Activated naive CD4-positive, alpha-beta T cell treated with anti-CD3 and anti-CD28 coated beads for 36 hours (primary cell): ENCODE data around the gene ULBP2. TPM values are rescaled to one million over a fixed set of nuclear protein-coding genes. Genes with fewer than 3 reads are reported as not detected.
"Not testable (repeated sequence)": the region's sequence is repeated elsewhere in the genome, so short reads cannot be mapped to it uniquely, and the experiment has no call there.

ENCODE experiments used
- CTCF ChIA-PET: fragments of 350-600 bp; sonication (Branson Sonifier 250); formaldehyde crosslinking; loops from one replicate; lab custom pipeline; 2021; ENCODE audit warnings: antibody characterized with exemption; lab: Charles Lee
- DNase-seq: peaks from one replicate; pipeline ENCODE4 v3.0.0-alpha.2; 2020
- H3K27ac Mint-ChIP-seq: one replicate; pipeline ENCODE4 v1.8.0; 2021; ENCODE audit warnings: mild to moderate bottlenecking, mixed read lengths
- H3K27me3 Mint-ChIP-seq: one replicate; pipeline ENCODE4 v1.8.0; 2021; ENCODE audit warnings: low read depth, mixed read lengths
- H3K36me3 Mint-ChIP-seq: one replicate; pipeline ENCODE4 v1.8.0; 2021; ENCODE audit warnings: low read depth, mixed read lengths
- H3K4me1 Mint-ChIP-seq: one replicate; pipeline ENCODE4 v1.8.0; 2021; ENCODE audit warnings: low read depth, mixed read lengths
- H3K4me3 Mint-ChIP-seq: one replicate; pipeline ENCODE4 v1.8.0; 2021; ENCODE audit warnings: mild to moderate bottlenecking, moderate library complexity, mixed read lengths
- H3K9me3 Mint-ChIP-seq: one replicate; pipeline ENCODE4 v1.8.0; 2021; ENCODE audit warnings: mixed read lengths
- intact Hi-C: fragments of 100-400 bp; cut with micrococcal nuclease; formaldehyde crosslinking; loops from one replicate; pipeline ENCODE4 v1.15.1; 2023
- total RNA-seq, 2 experiments: library from RNA; stranded (reverse); gene quantifications; one replicate each; pipeline ENCODE4 v1.2.3, GENCODE V29; 2021

ULBP2 gene
- total RNA-seq, 2 experiments from 2014 or later = 0.69 to 1.4 TPM

DNA sequence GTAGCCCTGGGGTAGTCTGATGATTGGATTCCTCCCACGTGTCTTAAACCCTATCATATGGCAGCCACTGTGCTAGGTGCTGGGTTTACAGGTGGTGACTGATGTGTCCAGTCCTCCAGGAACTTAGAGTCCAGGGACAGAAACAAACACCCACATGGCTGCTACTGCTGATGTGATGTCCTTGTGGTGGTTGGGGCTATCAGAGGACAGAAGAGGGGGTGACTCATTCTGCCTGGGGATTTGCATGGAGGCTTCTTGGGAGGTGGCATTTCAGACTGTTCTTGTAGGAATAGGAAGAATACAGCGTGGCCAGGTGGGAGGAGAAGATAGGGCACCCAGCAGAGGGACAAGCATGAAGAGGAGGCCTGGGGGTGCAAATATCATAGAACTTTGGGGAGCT is 28.7 kb upstream of the ULBP2 start:
- no peaks in the 10 kb centered on the region for H3K4me1 Mint-ChIP-seq
- no peak for DNase-seq
- no peak overlapping the region for H3K27ac Mint-ChIP-seq
- peaks cover 10% of the 10 kb centered on the region for H3K9me3 Mint-ChIP-seq
- H3K4me3 Mint-ChIP-seq = no peak overlapping the region
- intact Hi-C loops = no loop called here
- no peaks in the 10 kb centered on the region for H3K36me3 Mint-ChIP-seq
- peaks cover 2% of the 10 kb centered on the region for H3K27me3 Mint-ChIP-seq
- CTCF ChIA-PET = no interaction called here

DNA sequence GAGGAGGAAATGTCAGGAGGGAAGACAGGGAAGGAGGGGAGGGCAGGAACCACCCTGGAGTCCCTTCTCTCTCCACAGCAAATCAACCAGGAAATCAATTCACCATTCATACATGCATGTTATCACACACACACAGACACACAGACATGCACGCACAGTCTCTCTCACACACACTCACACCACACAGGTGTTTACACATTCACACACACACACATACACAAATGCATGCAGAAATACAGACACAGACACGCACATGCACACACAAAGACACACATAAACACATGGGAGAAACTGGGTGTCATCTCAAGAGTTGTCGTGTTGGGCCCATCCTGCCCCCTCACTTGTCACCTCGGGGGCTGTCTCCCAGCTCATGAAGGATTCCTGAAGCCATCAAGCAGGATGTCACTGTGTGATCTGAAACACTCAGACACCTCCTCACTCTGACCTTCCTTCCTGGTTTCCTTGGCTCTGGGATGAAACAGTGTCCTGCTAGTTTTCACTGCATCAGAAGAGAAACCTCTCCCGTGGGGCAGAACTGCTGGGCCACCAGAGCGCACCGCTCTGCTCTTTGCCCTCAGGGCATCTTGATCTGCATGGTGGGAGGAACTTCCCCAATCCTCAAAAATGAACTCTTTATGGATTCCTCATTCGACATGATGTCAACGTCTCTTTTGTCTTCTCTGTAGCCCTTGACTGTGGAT is 28.1 kb upstream of the ULBP2 start:
- CTCF ChIA-PET = interaction anchor here (0.6 kb wide), 1 partner anchor 62 kb away, joined by 3 read pairs; no protein-coding TSS in a partner anchor
- Mint-ChIP-seq H3K4me3 (no peak overlapping the region), H3K27ac (no peak overlapping the region), H3K9me3 (peaks cover 6% of the 10 kb centered on the region), H3K4me1 (no peaks in the 10 kb centered on the region), H3K36me3 (no peaks in the 10 kb centered on the region), H3K27me3 (peaks cover 2% of the 10 kb centered on the region)
- intact Hi-C loops = no loop called here
- DNase-seq = no peak

DNA sequence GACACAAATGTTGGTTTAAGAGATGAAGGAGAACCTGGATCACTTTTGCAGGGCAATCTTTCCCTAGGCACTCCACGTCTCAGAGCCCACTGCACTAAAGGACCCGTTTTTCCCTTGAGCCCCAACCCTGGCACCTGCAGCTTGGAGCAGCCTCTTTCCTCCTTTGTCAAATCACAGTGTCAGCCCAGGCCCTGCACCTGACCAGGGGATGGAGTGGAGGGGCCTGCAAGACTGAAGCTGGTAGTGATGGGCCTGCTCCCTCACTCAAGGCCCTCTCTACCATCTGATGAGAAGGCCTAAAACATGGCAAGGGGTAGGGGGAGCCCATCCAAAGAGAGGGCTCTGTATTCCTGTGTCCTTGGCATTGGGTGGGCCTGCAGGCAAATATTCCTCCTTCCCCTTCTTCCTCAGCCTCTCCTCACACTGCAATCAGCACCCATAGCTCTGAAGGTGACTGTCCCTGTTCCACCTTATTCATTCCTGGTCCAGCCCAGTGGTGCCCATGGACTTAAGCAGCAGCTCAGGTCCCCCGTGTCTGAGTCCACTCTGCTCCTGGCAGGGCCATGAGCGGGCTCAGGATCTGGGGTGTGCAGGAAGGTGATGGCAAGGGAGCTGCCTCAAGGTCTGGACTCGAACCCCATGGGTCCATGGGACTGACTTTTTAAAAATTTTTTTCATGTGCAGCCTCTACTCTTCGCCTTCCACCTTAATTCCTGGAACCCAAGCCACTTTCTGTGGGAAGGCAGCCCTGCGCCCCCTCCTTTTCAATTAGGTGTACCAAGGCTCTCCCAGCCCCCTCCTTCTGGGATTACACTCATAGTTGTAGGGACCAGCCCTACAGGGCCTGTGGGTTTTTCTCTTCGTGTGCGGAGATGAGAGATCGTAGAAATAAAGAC is 25.6 kb upstream of the ULBP2 start:
- Mint-ChIP-seq H3K27ac (no peak overlapping the region), H3K4me1 (no peaks in the 10 kb centered on the region), H3K27me3 (peaks cover 8% of the 10 kb centered on the region), H3K9me3 (no peaks in the 10 kb centered on the region), H3K4me3 (no peak overlapping the region), H3K36me3 (no peaks in the 10 kb centered on the region)
- no peak for DNase-seq
- intact Hi-C loops = no loop called here
- CTCF ChIA-PET = no interaction called here

DNA sequence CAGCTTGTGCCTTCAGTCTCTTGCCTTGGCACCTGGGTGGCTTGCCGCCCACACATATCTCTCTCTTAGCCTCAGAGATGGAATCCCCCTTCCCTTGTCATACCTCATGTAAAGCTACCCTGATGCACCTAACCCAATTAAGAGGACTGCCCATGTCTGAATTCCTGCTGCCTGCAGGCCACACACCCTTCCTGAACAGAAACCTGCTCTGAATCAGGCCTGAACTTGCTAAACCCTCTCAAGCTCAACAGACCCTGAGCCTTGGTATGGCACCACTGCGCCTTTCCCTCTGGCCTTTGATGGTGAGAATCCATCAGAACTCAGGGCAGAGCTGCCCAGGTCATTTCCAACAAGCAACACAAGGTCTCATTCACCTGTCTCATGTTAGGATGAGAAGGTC is 24.1 kb upstream of the ULBP2 start:
- no peak for DNase-seq
- intact Hi-C loops = no loop called here
- no peak overlapping the region for H3K4me3 Mint-ChIP-seq
- H3K27ac Mint-ChIP-seq = no peak overlapping the region
- no peaks in the 10 kb centered on the region for H3K9me3 Mint-ChIP-seq
- H3K4me1 Mint-ChIP-seq = peaks cover 2% of the 10 kb centered on the region
- CTCF ChIA-PET = no interaction called here
- no peaks in the 10 kb centered on the region for H3K36me3 Mint-ChIP-seq
- H3K27me3 Mint-ChIP-seq = peaks cover 18% of the 10 kb centered on the region

DNA sequence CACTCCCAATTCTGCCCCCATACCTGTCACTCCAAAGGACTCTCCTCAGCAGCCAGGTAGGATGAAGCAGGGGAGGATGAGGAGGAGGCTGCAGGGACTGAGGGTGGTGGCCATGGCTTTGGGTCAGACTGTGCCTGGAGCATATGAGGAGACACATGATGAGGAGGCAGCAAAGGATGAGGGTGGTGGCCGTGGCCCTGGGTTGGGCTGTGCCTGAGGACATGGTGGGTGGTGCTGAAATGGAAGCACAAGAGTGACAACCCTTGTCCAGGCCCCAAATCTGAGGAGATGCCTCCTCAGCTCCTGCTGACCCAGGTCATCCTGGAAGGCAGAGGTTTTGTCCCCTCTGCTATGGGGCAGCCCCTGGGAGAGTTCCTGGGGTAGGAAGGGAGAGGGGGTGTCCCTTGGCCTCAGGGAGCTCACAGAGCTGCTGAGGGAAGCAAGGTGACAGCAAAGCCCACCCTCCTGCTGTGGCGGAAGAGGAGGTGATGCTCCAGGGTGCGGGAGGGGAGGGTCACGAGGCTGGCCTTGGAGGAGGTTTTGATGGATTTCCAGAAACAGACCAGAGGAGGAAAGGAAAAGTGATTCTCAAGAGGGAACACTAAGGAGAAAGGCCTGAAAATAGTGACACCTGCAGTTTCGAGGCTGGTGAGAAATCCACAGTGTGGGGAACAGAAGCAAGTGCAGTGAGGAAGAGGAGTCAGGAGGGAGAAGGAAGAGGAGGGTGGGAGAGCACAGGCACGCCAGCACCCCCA is 23.5 kb upstream of the ULBP2 start:
- no peaks in the 10 kb centered on the region for H3K9me3 Mint-ChIP-seq
- H3K36me3 Mint-ChIP-seq = no peaks in the 10 kb centered on the region
- H3K4me3 Mint-ChIP-seq = no peak overlapping the region
- no peak overlapping the region for H3K27ac Mint-ChIP-seq
- H3K27me3 Mint-ChIP-seq = peaks cover 24% of the 10 kb centered on the region
- intact Hi-C loops = no loop called here
- peaks cover 8% of the 10 kb centered on the region for H3K4me1 Mint-ChIP-seq
- DNase-seq = no peak
- CTCF ChIA-PET = interaction anchor here (0.6 kb wide), 1 partner anchor 14 kb away, joined by 6 read pairs; no protein-coding TSS in a partner anchor

DNA sequence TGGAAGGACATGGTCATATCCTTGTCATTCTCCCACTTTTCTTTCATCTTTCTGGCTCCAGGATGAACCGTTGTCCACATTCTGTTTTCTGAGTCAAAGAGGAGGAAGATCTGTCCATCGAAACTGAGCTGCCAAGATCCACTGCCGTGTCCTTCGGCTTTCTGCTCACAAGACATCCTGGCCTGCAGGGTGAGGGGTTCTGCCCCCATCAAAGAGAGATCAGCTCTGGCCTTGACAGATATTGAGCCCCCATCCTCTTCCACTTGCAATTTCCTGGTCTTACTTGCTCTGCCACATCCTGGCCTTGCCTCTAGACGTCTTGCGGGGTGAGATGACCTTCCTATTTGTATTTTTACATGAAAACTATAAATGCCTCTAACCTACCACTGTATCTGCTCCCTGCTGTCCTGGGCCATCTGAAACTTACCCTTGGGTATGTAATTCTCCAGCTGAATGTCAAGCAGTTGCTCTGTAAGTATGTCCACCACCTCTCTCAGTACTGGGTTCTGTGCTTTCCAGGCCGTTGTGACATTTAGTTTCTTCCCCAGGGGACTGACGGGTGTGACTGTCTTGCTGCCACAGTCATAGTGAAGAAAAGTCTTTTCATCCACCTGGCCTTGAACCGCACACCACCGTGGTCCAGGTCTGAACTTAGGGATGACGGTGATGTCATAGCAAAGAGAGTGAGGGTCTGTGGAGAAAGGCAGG is 22.5 kb upstream of the ULBP2 start:
- intact Hi-C loops, H3K27ac Mint-ChIP-seq, DNase-seq, H3K4me1 Mint-ChIP-seq, H3K4me3 Mint-ChIP-seq, CTCF ChIA-PET, H3K36me3 Mint-ChIP-seq, H3K9me3 Mint-ChIP-seq: not testable (repeated sequence)
- peaks cover 31% of the 10 kb centered on the region for H3K27me3 Mint-ChIP-seq

DNA sequence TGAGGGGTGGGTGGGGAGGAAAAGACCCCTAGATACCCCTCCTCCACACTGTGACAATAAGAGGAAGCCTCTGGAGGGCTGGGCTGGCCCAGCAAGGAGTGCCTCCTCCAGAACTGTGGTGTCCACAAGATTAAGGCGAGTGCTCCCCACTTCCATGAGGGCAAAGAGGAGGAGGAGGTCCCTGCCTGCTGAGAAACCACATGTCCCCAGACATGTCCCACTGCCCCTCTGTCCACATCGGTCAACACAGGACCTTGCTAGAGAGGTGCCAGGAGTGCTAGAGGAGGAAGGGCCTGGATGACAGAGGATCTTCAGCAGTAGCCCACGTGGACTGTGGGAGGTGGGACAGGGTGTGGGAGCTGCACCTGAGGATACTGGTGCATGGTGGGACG is 22.0 kb upstream of the ULBP2 start:
- CTCF ChIA-PET = no interaction called here
- intact Hi-C loops = loop anchor here (10.0 kb wide), 1 partner anchor 275 kb away; the partner anchor contains the start of gene KATNA1

DNA sequence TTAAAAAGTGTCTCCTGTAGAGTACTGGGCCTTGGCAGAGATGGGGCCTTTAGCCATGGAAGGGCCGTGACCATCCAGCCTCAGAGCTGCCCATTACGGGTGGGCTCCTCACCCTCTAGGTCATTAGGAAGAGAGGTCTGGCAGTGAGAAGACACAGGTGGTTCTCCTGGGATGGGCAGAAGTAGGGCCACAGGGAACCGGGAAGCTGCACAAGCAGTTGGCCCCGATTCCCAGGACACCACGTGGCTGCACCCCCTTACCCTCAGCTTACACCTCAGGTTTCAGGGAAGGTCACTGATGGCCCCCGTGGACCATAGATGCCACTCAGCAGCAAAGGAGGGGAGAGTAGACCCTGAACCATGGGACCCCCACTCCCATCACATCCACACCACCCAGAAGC is 20.5 kb upstream of the ULBP2 start:
- CTCF ChIA-PET = interaction anchor here (0.5 kb wide), 1 partner anchor 43 kb away, joined by 3 read pairs; no protein-coding TSS in a partner anchor
- intact Hi-C loops = loop anchor here (10.0 kb wide), 1 partner anchor 277 kb away; the partner anchor contains the start of gene KATNA1
- no peak overlapping the region for H3K4me3 Mint-ChIP-seq

More for the DNA sequence above, 22.0 kb upstream of the ULBP2 start:
- H3K36me3 Mint-ChIP-seq = no peaks in the 10 kb centered on the region
- H3K27me3 Mint-ChIP-seq = peaks cover 36% of the 10 kb centered on the region
- H3K4me3 Mint-ChIP-seq = no peak overlapping the region
- peaks cover 8% of the 10 kb centered on the region for H3K4me1 Mint-ChIP-seq
- no peaks in the 10 kb centered on the region for H3K9me3 Mint-ChIP-seq
- H3K27ac Mint-ChIP-seq = no peak overlapping the region
- DNase-seq = no peak

DNA sequence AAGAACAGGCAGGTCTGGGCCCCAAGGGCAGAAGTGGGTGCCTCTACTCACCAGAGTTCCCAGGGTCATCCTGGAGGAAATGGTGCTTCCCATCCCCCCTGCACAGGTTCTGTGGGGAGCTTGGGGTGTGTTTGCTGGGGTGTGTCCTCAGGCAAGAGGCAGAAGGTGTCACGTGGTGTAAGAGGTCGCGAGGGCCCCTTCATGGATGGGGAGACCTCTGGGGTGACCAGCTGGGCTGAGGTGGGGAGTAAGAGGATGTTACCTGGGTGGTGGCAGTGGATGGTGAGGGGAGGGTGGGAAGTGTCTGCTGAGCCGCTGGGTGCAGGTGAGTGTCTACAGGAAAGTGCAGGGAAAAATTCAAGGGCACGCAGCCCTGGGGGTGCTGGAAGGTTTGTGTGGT is 19.7 kb upstream of the ULBP2 start:
- H3K27me3 Mint-ChIP-seq = peaks cover 48% of the 10 kb centered on the region
- CTCF ChIA-PET = interaction anchor here (1.1 to 1.2 kb wide), 2 partner anchors 86 to 88 kb away, joined by 3 to 4 read pairs; no protein-coding TSS in a partner anchor
- H3K9me3 Mint-ChIP-seq, H3K36me3 Mint-ChIP-seq, H3K4me3 Mint-ChIP-seq, DNase-seq, H3K27ac Mint-ChIP-seq: not testable (repeated sequence)
- intact Hi-C loops = loop anchor here (2.0 to 10.0 kb wide), 3 partner anchors 203 to 357 kb away; partner anchors contain the start of genes KATNA1 and LATS1
- peaks cover 15% of the 10 kb centered on the region for H3K4me1 Mint-ChIP-seq

More for the DNA sequence above, 20.5 kb upstream of the ULBP2 start:
- H3K27me3 Mint-ChIP-seq = peaks cover 48% of the 10 kb centered on the region
- H3K4me1 Mint-ChIP-seq = peaks cover 15% of the 10 kb centered on the region
- H3K9me3 Mint-ChIP-seq = no peaks in the 10 kb centered on the region
- no peaks in the 10 kb centered on the region for H3K36me3 Mint-ChIP-seq
- no peak overlapping the region for H3K27ac Mint-ChIP-seq
- DNase-seq = no peak

DNA sequence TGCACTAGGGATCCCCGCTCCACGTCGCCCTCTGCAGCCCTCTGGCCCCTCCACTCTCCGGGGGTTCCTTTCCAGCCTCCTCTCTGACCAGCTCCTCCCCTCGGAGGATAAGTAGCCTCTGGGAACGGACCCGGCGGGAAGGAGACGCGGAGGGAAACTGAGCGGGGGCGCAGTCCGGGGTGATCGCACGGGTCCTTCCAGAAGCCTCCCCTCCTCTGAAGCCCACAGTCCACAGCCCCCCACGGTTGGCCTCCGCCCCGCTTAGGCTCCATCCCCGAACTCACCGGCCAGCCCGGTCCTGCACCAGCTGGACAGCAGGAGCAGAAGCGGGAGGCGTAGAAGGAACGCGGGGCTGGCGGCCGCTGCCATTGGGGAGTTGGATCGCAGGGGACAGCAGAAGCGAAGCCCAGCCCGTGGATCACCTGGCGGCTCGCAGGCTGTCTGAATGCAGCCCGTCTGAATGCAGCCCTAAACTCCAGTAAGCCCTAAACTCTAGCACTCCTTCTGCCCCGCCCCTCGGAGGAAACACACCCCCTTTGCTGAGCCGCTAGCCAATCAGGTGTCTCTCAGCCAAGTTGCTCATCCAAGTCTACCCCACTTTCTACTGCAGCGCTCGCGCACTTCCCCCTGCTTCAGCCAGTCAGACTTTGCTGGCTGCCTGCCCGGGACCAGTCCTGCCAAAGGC is 19.0 kb upstream of the ULBP2 start, which contains the start of gene RAET1G:
RAET1G (minus strand) TSS at position 480 of the 685 bp plus-strand sequence; CDS start at position 369, 111 bp downstream.
- DNase-seq = peak; percentile 90

More for the DNA sequence above, 19.0 kb upstream of the ULBP2 start, which contains the start of gene RAET1G:
- no peak within 1 kb of the TSS for H3K27ac Mint-ChIP-seq
- H3K36me3 Mint-ChIP-seq = no peaks in the 10 kb centered on the region
- peaks cover 15% of the 10 kb centered on the region for H3K4me1 Mint-ChIP-seq
- no peaks in the 10 kb centered on the region for H3K9me3 Mint-ChIP-seq
- intact Hi-C loops = loop anchor here (1.0 to 10.0 kb wide), 4 partner anchors 58 to 358 kb away; partner anchors contain the start of genes KATNA1, LATS1 and LRP11
- H3K4me3 Mint-ChIP-seq = peak within 1 kb of the TSS; percentile 76
- CTCF ChIA-PET = interaction anchor here (1.1 to 1.2 kb wide), 2 partner anchors 87 to 88 kb away, joined by 3 to 4 read pairs; no protein-coding TSS in a partner anchor
- H3K27me3 Mint-ChIP-seq = peaks cover 53% of the 10 kb centered on the region
